Bone marrow (tissue), 2 donors: Measurements from ENCODE around the gene PLXDC2.

ENCODE experiments used
- DNase-seq, 2 donors: peaks; one replicate each; lab custom pipeline; 2025; lab: John Stamatoyannopoulos, UW

PLXDC2 gene

GRCh38 chr10:20276127-20276979, 460.1 kb downstream of the PLXDC2 start:
- DNase-seq = no peak

DNA sequence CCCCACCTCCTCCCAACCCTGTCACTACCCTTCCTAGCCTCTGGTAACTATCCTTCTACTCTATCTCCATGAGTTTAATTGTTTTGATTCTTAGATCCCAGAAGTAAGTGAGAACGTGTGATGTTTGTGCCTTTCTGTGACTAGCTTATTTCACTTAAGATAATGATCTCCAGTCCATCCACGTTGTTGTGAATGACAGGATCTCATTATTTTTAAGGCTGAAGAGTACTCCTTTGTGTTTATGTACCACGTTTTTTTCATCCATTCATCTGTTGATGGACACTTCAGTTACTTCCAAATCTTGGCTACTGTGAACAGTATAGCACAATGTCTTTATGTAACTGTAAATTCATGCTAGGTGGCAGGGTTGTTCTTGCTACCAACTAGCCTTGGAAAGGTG, 461.6 kb downstream of the PLXDC2 start:
- no peak for DNase-seq

DNA sequence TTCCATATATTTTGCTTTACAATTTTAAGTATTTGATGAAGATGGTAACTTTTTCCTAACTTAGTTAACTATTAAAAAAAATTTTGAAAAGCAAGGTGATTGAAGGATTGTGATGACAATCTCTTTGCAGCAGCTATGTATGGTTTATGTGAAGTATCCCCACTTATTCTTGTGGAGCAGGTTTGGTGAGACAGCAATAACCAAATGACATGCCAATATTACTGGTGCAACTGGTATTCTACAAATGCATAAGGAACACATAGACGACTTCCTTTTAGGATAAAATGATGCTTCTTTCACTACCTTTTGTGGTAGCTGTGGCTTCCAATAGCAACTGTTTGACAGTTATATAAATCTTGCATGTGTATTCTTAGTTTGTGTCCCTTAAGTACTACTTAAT, 465.3 kb downstream of the PLXDC2 start:
- no peak for DNase-seq

GRCh38 chr10:20287586-20287985, 471.4 kb downstream of the PLXDC2 start:
- DNase-seq = no peak

GRCh38 chr10:20288060-20288459, 471.8 kb downstream of the PLXDC2 start:
- no peak for DNase-seq

DNA sequence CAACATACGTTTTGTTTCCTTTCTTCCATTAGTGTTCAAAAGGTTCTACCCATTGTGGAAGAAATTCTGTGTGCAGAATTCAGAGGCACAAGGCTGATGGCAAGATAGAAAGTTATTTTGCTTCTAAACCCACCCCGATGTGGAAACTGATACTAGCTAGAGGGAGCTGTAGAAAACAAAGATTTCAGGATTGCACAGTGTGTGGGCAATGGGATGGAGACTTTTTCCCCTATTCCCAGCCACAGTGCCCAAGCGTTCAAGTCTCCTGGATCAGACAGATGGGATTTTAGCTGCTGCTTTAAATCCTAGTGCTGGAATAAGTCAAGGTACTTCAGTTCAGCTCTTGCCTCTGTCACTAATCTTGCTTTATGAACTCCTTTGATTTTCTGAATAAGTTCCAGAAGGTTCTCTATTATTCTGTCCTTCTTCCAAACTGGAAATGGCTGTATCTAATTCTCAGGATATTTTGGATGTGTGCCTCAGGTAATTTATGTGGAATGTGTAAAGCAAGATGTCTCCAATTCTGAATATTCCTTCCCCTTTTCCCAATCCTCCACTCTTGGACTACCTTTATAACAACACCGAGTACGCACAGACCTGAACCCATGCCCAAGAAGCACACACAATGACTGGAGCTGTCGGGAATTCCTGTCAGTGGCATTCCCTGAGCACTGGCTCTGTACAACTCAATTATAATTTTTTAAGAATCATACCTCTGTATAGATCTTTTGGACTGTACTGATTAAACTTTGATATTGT, 473.0 kb downstream of the PLXDC2 start:
- no peak for DNase-seq

DNA sequence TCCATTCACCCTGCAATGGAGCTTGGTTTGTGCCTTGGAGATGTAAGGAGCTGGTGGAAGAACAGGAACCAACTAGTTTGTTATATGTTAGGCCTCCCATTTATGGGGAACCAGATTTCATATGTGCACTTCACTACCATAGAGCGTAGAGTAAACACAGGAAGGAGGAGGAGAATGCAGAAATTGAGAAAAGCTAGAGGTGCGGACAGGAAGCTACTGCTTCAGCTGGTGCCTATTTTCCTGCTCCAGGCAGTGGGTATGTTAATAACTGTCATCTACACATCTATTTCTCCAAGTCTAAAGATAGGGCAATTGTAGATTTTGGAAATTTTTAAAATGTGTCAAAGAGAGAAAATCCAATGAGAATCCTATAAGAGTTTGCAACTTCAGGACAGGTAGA, 482.2 kb downstream of the PLXDC2 start:
- no peak for DNase-seq

- DNase-seq = no peak
Observed at GRCh38 chr10:20299034-20299736, 483.0 kb downstream of the PLXDC2 start.

DNA sequence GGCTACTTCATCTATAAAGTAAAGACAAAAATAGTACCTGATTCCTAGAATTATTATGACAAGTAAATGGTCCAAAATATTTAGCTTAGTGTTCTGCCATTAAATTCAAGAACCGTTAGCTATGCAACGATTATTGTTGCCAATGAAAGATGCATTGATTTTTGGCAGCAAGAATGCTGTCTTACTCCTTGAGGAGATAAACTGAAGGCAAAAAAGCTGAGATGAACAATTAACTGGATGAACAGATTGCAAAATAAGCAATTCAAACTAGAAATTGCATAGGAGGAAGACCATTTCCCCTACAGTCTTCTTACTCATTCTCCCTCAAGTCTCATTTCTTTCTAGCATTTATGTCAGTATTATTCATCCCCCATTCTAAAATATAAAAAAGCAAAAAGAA, 484.5 kb downstream of the PLXDC2 start:
- DNase-seq = no peak

- no peak for DNase-seq
Observed at GRCh38 chr10:20302033-20302432, 485.8 kb downstream of the PLXDC2 start.

GRCh38 chr10:20303453-20304152, 487.4 kb downstream of the PLXDC2 start:
- no peak for DNase-seq

DNA sequence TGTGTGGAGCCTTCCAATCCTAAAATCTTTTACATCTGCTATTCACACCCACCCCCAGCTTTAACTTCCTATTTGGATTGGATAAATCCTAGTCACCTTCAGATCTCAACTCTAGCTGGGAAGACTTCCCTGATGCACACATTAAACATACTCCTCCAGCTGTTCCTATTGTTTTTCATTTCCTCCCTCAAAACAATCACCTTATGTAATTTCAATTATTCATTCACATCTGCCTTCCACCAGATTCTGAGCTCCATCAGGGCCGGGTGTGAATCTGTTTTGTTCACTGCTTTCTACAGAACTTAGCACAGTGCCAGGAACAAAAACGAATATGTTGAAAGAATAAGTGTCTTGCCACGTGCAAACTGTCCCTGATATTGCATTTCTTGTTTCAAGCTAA, 497.4 kb downstream of the PLXDC2 start:
- no peak for DNase-seq

- no peak for DNase-seq
Observed at GRCh38 chr10:20314431-20314830, 498.2 kb downstream of the PLXDC2 start.

DNA sequence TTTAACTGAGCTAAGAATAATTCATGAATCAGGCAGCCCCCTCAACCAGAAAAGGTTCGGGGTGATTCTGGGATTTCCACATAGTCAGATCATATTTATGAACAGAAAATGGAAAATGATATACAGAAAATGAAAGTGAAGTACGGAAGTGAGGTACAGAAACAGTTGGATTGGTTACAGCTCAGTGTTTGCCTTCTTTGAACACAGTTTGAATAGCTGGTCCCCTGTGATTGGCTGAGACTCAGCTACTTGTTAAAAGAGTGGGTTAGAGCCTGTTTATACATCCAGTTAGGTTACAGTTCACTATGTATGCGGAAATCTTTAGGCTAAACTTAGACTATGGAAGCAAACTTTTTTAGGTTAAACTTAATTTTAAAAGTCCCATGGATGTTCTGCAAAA, 511.7 kb downstream of the PLXDC2 start:
- no peak for DNase-seq

GRCh38 chr10:20330246-20330645, 514.0 kb downstream of the PLXDC2 start:
- DNase-seq = no peak

GRCh38 chr10:20334559-20334958, 518.3 kb downstream of the PLXDC2 start:
- DNase-seq = no peak
